ENCODE data around the gene RNF213.
A peak's percentile ranks its signal among the peaks of the same experiment; 100 is the strongest.
"Not testable (repeated sequence)": the region's sequence is repeated elsewhere in the genome, so short reads cannot be mapped to it uniquely, and the experiment has no call there.

The RNF213 gene

GRCh38 chr17:80394629-80395216 lies 134.1 kb downstream of the RNF213 start:
- DNase-seq (ENCODE audit: low read depth), result no peak

GRCh38 chr17:80395402-80396151 lies 134.9 kb downstream of the RNF213 start:
- DNase-seq (ENCODE audit: low read depth), result no peak

- DNase-seq (ENCODE audit: low read depth), result no peak
Observed at GRCh38 chr17:80396157-80397033, 135.7 kb downstream of the RNF213 start.

- no peak for DNase-seq (ENCODE audit: low read depth)
Observed at GRCh38 chr17:80397034-80397387, 136.4 kb downstream of the RNF213 start.

GRCh38 chr17:80397686-80398085 lies 137.0 kb downstream of the RNF213 start:
- no peak for DNase-seq (ENCODE audit: low read depth)

GRCh38 chr17:80401086-80401485 lies 140.4 kb downstream of the RNF213 start:
- DNase-seq (ENCODE audit: low read depth), result not testable (repeated sequence)

GRCh38 chr17:80402102-80402501 lies 141.4 kb downstream of the RNF213 start:
- not testable (repeated sequence) for DNase-seq (ENCODE audit: low read depth)

- DNase-seq (ENCODE audit: low read depth), result no peak
Observed at GRCh38 chr17:80402959-80403358, 142.3 kb downstream of the RNF213 start.

- DNase-seq (ENCODE audit: low read depth), result no peak
Observed at GRCh38 chr17:80406146-80406545, 145.5 kb downstream of the RNF213 start.

- not testable (repeated sequence) for DNase-seq (ENCODE audit: low read depth)
Observed at GRCh38 chr17:80407917-80408316, 147.3 kb downstream of the RNF213 start.

- DNase-seq (ENCODE audit: low read depth), result no peak
Observed at GRCh38 chr17:80408872-80409271, 148.2 kb downstream of the RNF213 start.

- no peak for DNase-seq (ENCODE audit: low read depth)
Observed at GRCh38 chr17:80409626-80410025, 149.0 kb downstream of the RNF213 start.

GRCh38 chr17:80410441-80411087 lies 149.9 kb downstream of the RNF213 start:
- DNase-seq (ENCODE audit: low read depth), result not testable (repeated sequence)

GRCh38 chr17:80413771-80414507 lies 153.3 kb downstream of the RNF213 start:
- no peak for DNase-seq (ENCODE audit: low read depth)

GRCh38 chr17:80414508-80414802 lies 153.8 kb downstream of the RNF213 start:
- no peak for DNase-seq (ENCODE audit: low read depth)

GRCh38 chr17:80414803-80415625 lies 154.4 kb downstream of the RNF213 start, which contains the start of gene ENDOV:
TSS of gene ENDOV (plus strand) at chr17:80415167. CDS start at chr17:80415195, 28 bp downstream.
- peak; percentile 90 for DNase-seq (ENCODE audit: low read depth)

- no peak for DNase-seq (ENCODE audit: low read depth)
Observed at GRCh38 chr17:80415626-80416137, 155.0 kb downstream of the RNF213 start.

GRCh38 chr17:80416260-80416939 lies 155.7 kb downstream of the RNF213 start:
- DNase-seq (ENCODE audit: low read depth), result no peak

GRCh38 chr17:80416940-80417293 lies 156.3 kb downstream of the RNF213 start:
- DNase-seq (ENCODE audit: low read depth), result no peak

GRCh38 chr17:80418589-80418988 lies 157.9 kb downstream of the RNF213 start:
- no peak for DNase-seq (ENCODE audit: low read depth)

All from activated T-helper 9 cell treated with anti-CD3 and anti-CD28 coated beads, Interleukin-2, amount 50 U/mL, for 16 hours (primary cell).